Stomach smooth muscle (tissue), 2 donors: ENCODE measurements around the gene OSCAR.
A peak's percentile ranks its signal among the peaks of the same experiment; 100 is the strongest.

Experiments used
- H3K27ac ChIP-seq: one replicate; pipeline ENCODE4 v1.7.0; 2013; ENCODE audit warnings: mild to moderate bottlenecking, low read length, inconsistent platforms
- H3K27me3 ChIP-seq, 2 donors: one replicate each; pipeline ENCODE4 v1.7.0; 2013; ENCODE audit warnings: low read length in 2 of 2; ENCODE audit not compliant: insufficient read depth in 2 of 2, control insufficient read depth in 1 of 2
- H3K36me3 ChIP-seq, 2 donors: one replicate each; pipeline ENCODE4 v1.7.0; 2013; ENCODE audit warnings: low read length in 2 of 2; ENCODE audit not compliant: control insufficient read depth in 2 of 2, insufficient read depth in 2 of 2
- H3K4me1 ChIP-seq: one replicate; pipeline ENCODE4 v1.7.0; 2013; ENCODE audit warnings: low read length; ENCODE audit not compliant: control insufficient read depth, insufficient read depth
- H3K4me3 ChIP-seq, 2 donors: one replicate each; pipeline ENCODE4 v1.7.0; 2013; ENCODE audit warnings: low read length in 2 of 2
- H3K9ac ChIP-seq, 2 donors: one replicate each; pipeline ENCODE4 v1.7.0; 2013; ENCODE audit warnings: low read length in 2 of 2, mild to moderate bottlenecking in 1 of 2
- H3K9me3 ChIP-seq, 2 donors: one replicate each; pipeline ENCODE4 v1.7.0; 2013; ENCODE audit warnings: low read length in 2 of 2; ENCODE audit not compliant: control insufficient read depth in 2 of 2
- donor health status: healthy.
- donor health status: Pancreatic carcinoma.

Gene OSCAR, protein sequence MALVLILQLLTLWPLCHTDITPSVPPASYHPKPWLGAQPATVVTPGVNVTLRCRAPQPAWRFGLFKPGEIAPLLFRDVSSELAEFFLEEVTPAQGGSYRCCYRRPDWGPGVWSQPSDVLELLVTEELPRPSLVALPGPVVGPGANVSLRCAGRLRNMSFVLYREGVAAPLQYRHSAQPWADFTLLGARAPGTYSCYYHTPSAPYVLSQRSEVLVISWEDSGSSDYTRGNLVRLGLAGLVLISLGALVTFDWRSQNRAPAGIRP

DNA sequence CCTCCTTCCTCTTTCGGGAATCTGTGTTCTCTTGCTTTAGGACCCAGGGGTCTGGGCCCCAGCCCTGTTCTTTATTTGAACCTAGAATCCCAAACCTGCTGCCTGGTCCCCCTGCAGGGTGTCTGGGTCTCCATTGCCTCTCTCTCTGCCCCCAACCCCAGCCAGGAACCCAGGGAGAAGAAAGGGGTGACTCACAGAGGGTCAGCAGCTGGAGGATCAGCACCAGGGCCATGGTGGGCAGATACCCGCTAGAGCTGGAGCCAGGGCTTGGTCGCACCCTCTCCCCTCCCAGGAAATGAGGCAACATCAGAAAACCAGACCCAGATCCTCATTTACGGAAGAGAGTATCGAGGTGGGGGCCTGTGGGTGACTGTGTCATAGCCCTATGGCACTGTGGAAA is at the start of gene OSCAR:
OSCAR (minus strand) TSS at position 243 of the 400 bp plus-strand sequence; CDS start at position 232, 11 bp downstream.
- no peak within 1 kb of the TSS for H3K9ac ChIP-seq
- peaks cover 17% of the 10 kb centered on the region for H3K4me1 ChIP-seq
- H3K36me3 ChIP-seq = peaks cover under 1 to 1% of the 10 kb centered on the region in 2 donors
- no peak within 1 kb of the TSS for H3K27ac ChIP-seq
- peaks cover 4 to 9% of the 10 kb centered on the region in 2 donors for H3K27me3 ChIP-seq
- no peak within 1 kb of the TSS for H3K4me3 ChIP-seq
- no peaks in the 10 kb centered on the region for H3K9me3 ChIP-seq

GRCh38 chr19:54149021-54149812 is 48.6 kb upstream of the OSCAR start:
- no peaks in the 10 kb centered on the region for H3K9me3 ChIP-seq
- H3K9ac ChIP-seq = no peak overlapping the region
- H3K27me3 ChIP-seq = no peaks in the 10 kb centered on the region
- H3K4me1 ChIP-seq = peaks cover 15% of the 10 kb centered on the region
- peaks cover 68 to 76% of the 10 kb centered on the region in 2 donors for H3K36me3 ChIP-seq
- no peak overlapping the region for H3K4me3 ChIP-seq
- no peak overlapping the region for H3K27ac ChIP-seq

DNA sequence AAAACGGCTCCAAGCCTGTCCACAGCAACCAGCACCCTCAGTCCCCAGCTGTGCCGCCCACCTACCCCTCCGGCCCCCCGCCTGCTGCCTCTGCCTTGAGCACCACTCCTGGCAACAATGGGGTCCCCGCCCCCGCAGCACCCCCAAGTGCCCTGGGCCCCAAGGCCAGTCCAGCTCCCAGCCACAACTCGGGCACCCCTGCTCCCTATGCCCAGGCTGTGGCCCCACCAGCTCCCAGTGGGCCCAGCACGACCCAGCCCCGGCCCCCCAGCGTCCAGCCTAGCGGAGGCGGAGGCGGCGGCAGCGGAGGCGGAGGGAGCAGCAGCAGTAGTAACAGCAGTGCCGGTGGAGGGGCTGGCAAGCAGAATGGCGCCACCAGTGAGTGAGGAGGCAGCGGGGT is 47.6 kb upstream of the OSCAR start:
- Histone ChIP-seq H3K9me3 (no peaks in the 10 kb centered on the region), H3K27me3 (no peaks in the 10 kb centered on the region), H3K4me1 (peaks cover 10% of the 10 kb centered on the region), H3K9ac (no peak overlapping the region), H3K36me3 (peaks cover 73 to 76% of the 10 kb centered on the region in 2 donors), H3K4me3 (no peak overlapping the region), H3K27ac (no peak overlapping the region)

- peaks cover 9% of the 10 kb centered on the region for H3K4me1 ChIP-seq
- H3K27me3 ChIP-seq = no peaks in the 10 kb centered on the region
- H3K27ac ChIP-seq = no peak overlapping the region
- H3K9ac ChIP-seq = no peak overlapping the region
- peaks cover 73 to 79% of the 10 kb centered on the region in 2 donors for H3K36me3 ChIP-seq
- H3K9me3 ChIP-seq = no peaks in the 10 kb centered on the region
- no peak overlapping the region for H3K4me3 ChIP-seq
These were observed 47.1 kb upstream of the OSCAR start for GRCh38 chr19:54147676-54148075.

- Histone ChIP-seq H3K4me1 (peaks cover 13% of the 10 kb centered on the region), H3K4me3 (no peak overlapping the region), H3K9me3 (no peaks in the 10 kb centered on the region), H3K9ac (no peak overlapping the region), H3K27me3 (no peaks in the 10 kb centered on the region), H3K36me3 (peaks cover 68 to 69% of the 10 kb centered on the region in 2 donors), H3K27ac (no peak overlapping the region)
These were observed 45.0 kb upstream of the OSCAR start for GRCh38 chr19:54145541-54146158.

- Histone ChIP-seq H3K9ac (no peak overlapping the region), H3K27me3 (no peaks in the 10 kb centered on the region), H3K9me3 (no peaks in the 10 kb centered on the region), H3K36me3 (peaks cover 49 to 53% of the 10 kb centered on the region in 2 donors), H3K27ac (no peak overlapping the region), H3K4me3 (no peak overlapping the region), H3K4me1 (peaks cover 31% of the 10 kb centered on the region)
These were observed 41.7 kb upstream of the OSCAR start for GRCh38 chr19:54142166-54142780.

DNA sequence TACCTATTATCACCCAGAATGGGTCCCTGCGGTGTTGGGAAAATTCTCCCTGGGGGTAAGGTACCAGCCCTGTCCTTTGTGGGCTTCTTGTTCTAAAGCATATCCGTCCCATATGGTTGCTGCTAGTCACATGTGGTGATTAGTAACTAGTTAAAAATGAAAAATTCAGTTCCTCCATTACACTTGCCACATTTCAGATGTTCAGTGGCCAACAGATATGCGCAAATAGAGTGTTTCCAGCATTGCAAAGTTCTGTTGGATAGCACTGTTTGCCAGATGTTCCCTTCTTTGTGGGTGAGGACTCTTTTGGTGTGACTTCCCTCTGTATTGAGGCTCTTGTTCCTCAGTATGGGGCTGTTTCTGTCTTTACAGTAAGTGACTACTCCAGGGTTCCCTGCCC is 40.8 kb upstream of the OSCAR start:
- no peak overlapping the region for H3K4me3 ChIP-seq
- H3K27me3 ChIP-seq = no peaks in the 10 kb centered on the region
- peaks cover 39 to 43% of the 10 kb centered on the region in 2 donors for H3K36me3 ChIP-seq
- no peaks in the 10 kb centered on the region for H3K9me3 ChIP-seq
- no peak overlapping the region for H3K9ac ChIP-seq
- peaks cover 29% of the 10 kb centered on the region for H3K4me1 ChIP-seq
- no peak overlapping the region for H3K27ac ChIP-seq

DNA sequence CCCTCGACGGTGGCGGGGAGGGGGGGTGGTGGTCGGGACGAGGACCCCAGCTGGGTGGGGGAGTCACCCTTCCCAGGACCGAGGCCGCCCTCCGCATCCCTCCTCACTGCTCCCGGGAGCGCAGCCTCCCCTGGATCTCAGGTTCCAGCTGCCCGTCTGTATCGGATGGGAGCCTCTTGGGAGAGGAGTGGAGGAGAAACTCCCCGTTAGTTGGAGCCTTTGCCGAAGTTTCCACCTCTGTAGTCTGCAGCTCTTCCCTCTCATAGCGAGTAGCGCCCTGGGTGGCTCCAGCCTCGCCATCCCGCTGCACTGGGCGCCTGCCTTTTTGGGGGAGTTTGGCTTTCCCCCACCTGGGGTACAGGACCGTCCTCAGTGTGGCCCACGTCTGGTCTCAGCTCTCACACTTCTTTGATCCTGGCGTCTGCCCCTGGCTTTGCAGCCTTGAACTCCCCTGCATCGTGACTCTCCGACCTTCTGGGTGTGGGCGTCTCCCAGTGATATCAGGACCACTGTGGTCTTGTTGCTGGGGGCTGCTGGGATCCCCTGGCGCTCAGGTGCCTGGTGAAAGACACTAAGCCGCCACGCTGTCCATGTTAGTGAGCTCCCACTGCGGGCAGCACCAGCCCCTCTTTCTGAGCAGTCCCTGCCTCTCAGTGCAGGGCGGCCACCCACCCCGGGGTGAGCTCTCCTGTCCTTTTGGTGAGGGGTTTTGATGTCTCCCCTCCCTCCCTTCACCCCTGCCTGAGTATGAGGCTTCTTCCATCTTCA is 38.1 kb upstream of the OSCAR start:
- peak overlapping the region; percentile 53 to 82 for H3K4me3 ChIP-seq
- H3K9ac ChIP-seq = peak overlapping the region; percentile 42 to 81
- peaks cover 0 to 5% of the 10 kb centered on the region in 2 donors for H3K27me3 ChIP-seq
- no peaks in the 10 kb centered on the region for H3K9me3 ChIP-seq
- peaks cover 35% of the 10 kb centered on the region for H3K4me1 ChIP-seq
- H3K27ac ChIP-seq = no peak overlapping the region
- peaks cover 13 to 17% of the 10 kb centered on the region in 2 donors for H3K36me3 ChIP-seq

- H3K36me3 ChIP-seq = peaks cover 9 to 10% of the 10 kb centered on the region in 2 donors
- no peaks in the 10 kb centered on the region for H3K9me3 ChIP-seq
- H3K4me3 ChIP-seq = peak within 1 kb of the TSS; percentile 84 to 85
- peaks cover 0 to 5% of the 10 kb centered on the region in 2 donors for H3K27me3 ChIP-seq
- H3K4me1 ChIP-seq = peaks cover 35% of the 10 kb centered on the region
- peak within 1 kb of the TSS; percentile 88 for H3K27ac ChIP-seq
- H3K9ac ChIP-seq = peak within 1 kb of the TSS; percentile 81 to 86
These were observed 37.3 kb upstream of the OSCAR start, which contains the start of gene CNOT3 for GRCh38 chr19:54137699-54138488. TSS of gene CNOT3 (plus strand) at chr19:54137762. CDS start at chr19:54142979, 5,217 bp downstream.
